ENCODE measurements around the gene ATRNL1. TPM values are rescaled to one million over a fixed set of nuclear protein-coding genes. Genes with fewer than 3 reads are reported as not detected.

ATRNL1 gene
- total RNA-seq, 1 donor from 2014 or later, result 15.5 TPM

DNA sequence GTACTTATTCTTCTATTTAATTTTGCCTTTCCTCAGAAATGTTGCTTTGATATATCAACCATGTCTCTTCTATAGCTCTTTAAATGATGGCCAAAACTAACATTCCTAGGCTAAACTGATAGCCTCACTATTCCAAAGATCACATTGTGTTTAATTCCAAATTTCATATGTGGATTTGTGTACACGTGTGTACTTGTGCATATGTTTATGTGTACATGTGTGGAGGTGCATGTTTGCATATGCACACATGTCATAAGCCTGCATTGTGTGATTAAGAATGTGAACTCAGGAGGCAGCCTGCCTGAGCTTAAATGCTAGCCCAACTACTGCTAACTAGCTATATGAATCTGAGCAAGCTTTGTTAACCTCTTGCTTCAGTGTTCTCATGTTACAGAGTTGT, 753.4 kb downstream of the ATRNL1 start:
- DNase-seq (ENCODE audit: extremely low spot score in 2 of 2), result no peak
- intact Hi-C loops (cut with DNase I), result no loop called here
- TF ChIP-seq POLR2A (IDR thresholded peaks at IDR 0.05) (no peak), POLR2AphosphoS5 (IDR thresholded peaks at IDR 0.05; ENCODE audit: insufficient read depth in 1 of 2, low read depth in 1 of 2) (no peak)
- TF ChIP-seq, protein P1, sequence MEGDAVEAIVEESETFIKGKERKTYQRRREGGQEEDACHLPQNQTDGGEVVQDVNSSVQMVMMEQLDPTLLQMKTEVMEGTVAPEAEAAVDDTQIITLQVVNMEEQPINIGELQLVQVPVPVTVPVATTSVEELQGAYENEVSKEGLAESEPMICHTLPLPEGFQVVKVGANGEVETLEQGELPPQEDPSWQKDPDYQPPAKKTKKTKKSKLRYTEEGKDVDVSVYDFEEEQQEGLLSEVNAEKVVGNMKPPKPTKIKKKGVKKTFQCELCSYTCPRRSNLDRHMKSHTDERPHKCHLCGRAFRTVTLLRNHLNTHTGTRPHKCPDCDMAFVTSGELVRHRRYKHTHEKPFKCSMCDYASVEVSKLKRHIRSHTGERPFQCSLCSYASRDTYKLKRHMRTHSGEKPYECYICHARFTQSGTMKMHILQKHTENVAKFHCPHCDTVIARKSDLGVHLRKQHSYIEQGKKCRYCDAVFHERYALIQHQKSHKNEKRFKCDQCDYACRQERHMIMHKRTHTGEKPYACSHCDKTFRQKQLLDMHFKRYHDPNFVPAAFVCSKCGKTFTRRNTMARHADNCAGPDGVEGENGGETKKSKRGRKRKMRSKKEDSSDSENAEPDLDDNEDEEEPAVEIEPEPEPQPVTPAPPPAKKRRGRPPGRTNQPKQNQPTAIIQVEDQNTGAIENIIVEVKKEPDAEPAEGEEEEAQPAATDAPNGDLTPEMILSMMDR (IDR thresholded peaks at IDR 0.05), result no peak
- no peaks in the 10 kb centered on the region for H3K36me3 ChIP-seq
- H3K9me3 ChIP-seq, result no peaks in the 10 kb centered on the region
- no peaks in the 10 kb centered on the region for H3K4me1 ChIP-seq
- no peak overlapping the region for H3K4me3 ChIP-seq
- H3K27me3 ChIP-seq, result no peaks in the 10 kb centered on the region
- H3K27ac ChIP-seq, result no peak overlapping the region

DNA sequence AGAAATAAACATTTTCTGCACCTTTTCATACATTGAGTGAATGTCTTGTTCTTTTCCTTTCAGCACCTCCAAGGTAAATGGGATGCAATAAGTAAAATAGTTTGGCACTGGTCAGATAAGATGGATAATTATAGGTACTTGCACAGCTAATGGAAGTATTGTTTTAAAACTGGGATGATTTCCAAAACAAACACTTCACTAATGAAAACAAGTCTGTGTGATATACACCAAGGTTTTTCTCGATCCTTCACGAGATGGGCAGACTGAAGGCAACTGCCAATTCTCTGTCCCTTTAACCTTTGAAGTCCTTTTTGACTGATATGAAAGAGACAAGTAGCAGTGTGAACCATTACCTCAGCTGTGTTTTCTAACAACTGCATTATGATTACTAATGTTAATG, 756.0 kb downstream of the ATRNL1 start:
- no peaks in the 10 kb centered on the region for H3K27me3 ChIP-seq
- H3K4me1 ChIP-seq, result no peaks in the 10 kb centered on the region
- TF ChIP-seq, protein P1 (IDR thresholded peaks at IDR 0.05), result no peak
- TF ChIP-seq POLR2A (IDR thresholded peaks at IDR 0.05), result no peak
- no peak for TF ChIP-seq POLR2AphosphoS5 (IDR thresholded peaks at IDR 0.05; ENCODE audit: insufficient read depth in 1 of 2, low read depth in 1 of 2)
- no peaks in the 10 kb centered on the region for H3K36me3 ChIP-seq
- no peak overlapping the region for H3K27ac ChIP-seq
- H3K4me3 ChIP-seq, result no peak overlapping the region
- intact Hi-C loops (cut with DNase I), result no loop called here
- DNase-seq (ENCODE audit: extremely low spot score in 2 of 2), result no peak
- H3K9me3 ChIP-seq, result no peaks in the 10 kb centered on the region

DNA sequence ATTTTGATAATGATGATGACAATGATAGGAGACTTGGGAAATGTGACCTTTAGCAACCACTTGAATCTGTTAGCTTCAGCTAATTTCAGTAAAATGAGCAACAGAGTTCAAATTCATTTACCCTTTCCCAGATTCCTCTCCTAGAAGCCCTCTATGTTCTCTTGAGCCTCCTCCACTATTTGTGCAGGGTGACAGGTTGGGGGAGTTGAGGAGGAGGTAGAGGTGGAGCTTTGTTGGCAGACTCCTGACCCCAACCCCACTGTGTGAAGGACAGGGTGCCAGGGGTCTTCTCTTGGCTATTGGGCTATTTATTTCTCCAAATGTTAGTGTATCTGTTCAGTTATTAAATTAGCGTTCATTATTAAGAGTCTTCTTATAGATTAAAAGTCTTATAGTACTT, 757.5 kb downstream of the ATRNL1 start:
- no peaks in the 10 kb centered on the region for H3K9me3 ChIP-seq
- intact Hi-C loops (cut with DNase I), result no loop called here

DNA sequence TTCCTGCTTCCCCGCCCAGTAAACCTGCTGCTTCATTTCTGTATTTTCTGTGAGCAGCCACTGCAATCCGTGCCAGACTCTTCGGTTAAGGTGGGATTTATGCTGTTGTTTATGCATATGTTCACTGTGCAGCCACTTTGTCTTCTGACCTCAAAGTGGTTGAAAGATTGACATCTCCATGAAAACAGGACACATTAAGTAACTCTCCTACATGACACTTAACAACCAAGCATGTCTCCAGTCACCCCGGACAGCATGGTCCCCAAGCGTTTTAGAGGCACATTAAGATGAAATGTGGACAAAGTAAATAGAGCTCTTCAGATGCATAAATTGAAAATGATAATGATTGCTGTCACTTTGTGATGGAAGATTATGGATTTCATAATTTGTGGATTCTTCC, 758.5 kb downstream of the ATRNL1 start:
- Histone ChIP-seq H3K27ac (no peak overlapping the region), H3K4me1 (no peaks in the 10 kb centered on the region), H3K9me3 (no peaks in the 10 kb centered on the region), H3K4me3 (no peak overlapping the region), H3K27me3 (no peaks in the 10 kb centered on the region), H3K36me3 (no peaks in the 10 kb centered on the region)
- no peak for DNase-seq (ENCODE audit: extremely low spot score in 2 of 2)
- TF ChIP-seq POLR2A (IDR thresholded peaks at IDR 0.05) (no peak), POLR2AphosphoS5 (IDR thresholded peaks at IDR 0.05; ENCODE audit: insufficient read depth in 1 of 2, low read depth in 1 of 2) (no peak)
- TF ChIP-seq, protein P1 (IDR thresholded peaks at IDR 0.05), result no peak
- intact Hi-C loops (cut with DNase I), result no loop called here

More for the DNA sequence above, 757.5 kb downstream of the ATRNL1 start:
- no peak for DNase-seq (ENCODE audit: extremely low spot score in 2 of 2)
- TF ChIP-seq POLR2A (IDR thresholded peaks at IDR 0.05) (no peak), POLR2AphosphoS5 (IDR thresholded peaks at IDR 0.05; ENCODE audit: insufficient read depth in 1 of 2, low read depth in 1 of 2) (no peak)
- TF ChIP-seq, protein P1 (IDR thresholded peaks at IDR 0.05), result no peak
- Histone ChIP-seq H3K36me3 (no peaks in the 10 kb centered on the region), H3K27me3 (no peaks in the 10 kb centered on the region), H3K4me3 (no peak overlapping the region), H3K27ac (no peak overlapping the region), H3K4me1 (no peaks in the 10 kb centered on the region)

DNA sequence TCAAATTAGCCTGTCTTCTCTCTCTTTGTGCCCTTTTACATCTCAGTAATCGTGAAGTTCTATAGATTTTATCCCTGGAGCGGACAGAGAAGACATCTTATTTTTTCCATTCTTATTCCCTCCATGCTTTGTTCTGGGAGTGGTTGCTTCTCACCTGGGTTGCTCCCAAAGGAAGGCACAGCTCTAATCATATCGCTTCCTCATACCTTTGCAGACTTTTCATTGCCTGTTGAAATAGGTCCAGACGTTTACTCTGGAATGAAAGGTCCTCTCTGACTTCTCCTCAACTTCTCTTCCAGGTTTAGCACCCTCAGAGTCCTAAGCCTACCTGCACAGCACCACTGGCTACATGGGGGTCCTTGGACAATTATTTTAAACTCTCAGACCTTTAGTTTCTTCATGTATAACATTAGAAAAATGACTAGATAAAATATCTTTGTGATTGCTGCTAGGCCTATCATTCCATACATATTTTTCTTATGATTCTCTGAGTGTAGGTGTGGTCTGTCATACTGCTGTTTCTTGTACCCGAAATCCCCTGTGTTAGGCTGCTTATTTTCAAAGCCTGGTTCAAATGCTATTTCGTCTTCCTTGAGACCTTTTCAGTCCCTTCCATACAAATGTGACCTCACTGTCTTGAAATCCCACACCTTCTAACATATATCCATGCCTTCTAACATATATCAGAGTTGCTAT, 761.7 kb downstream of the ATRNL1 start:
- no peaks in the 10 kb centered on the region for H3K36me3 ChIP-seq
- DNase-seq (ENCODE audit: extremely low spot score in 2 of 2), result no peak

More for the DNA sequence above, 761.7 kb downstream of the ATRNL1 start:
- Histone ChIP-seq H3K27me3 (no peaks in the 10 kb centered on the region), H3K4me3 (no peak overlapping the region), H3K27ac (no peak overlapping the region), H3K4me1 (no peaks in the 10 kb centered on the region), H3K9me3 (no peaks in the 10 kb centered on the region)
- intact Hi-C loops (cut with DNase I), result no loop called here
- TF ChIP-seq, protein P1 (IDR thresholded peaks at IDR 0.05), result no peak
- no peak for TF ChIP-seq POLR2AphosphoS5 (IDR thresholded peaks at IDR 0.05; ENCODE audit: insufficient read depth in 1 of 2, low read depth in 1 of 2)
- no peak for TF ChIP-seq POLR2A (IDR thresholded peaks at IDR 0.05)
